HCT116 (cell line): Measurements from ENCODE around the gene TPMT. TPM values are rescaled to one million over a fixed set of nuclear protein-coding genes. Genes with fewer than 3 reads are reported as not detected.

Experiments used
- ATAC-seq: fragments of 200-7000 bp; cut with Tn5 transposase; 2 replicates; pipeline ENCODE4 v1.9.1; 2020; ENCODE audit warnings: mild to moderate bottlenecking, moderate library complexity
- BruUV-seq: library from RNA; stranded (reverse); fragments of 400-500 nt; replicated peaks from 2 replicates; lab custom pipeline; 2021; lab: Mats Ljungman, UMichigan
- CTCF ChIA-PET: fragments of 300-600 bp; sonication (Branson Sonifier 250); formaldehyde crosslinking; loops from one replicate; lab custom pipeline; 2021; ENCODE audit warnings: antibody characterized with exemption; lab: Charles Lee
- POLR2A ChIA-PET: fragments of 300-600, 350-600 bp; sonication (Branson Sonifier 250); formaldehyde crosslinking; loops from one replicate; lab custom pipeline; 2021; ENCODE audit warnings: antibody characterized with exemption; lab: Charles Lee
- RAD21 ChIA-PET, 2 experiments: fragments of 300-600 bp; sonication (Branson Sonifier 250); formaldehyde crosslinking; loops; one replicate each; lab custom pipeline; 2023; ENCODE audit warnings: low total read pairs in 2 of 2; ENCODE audit not compliant: uncharacterized antibody in 2 of 2, unreplicated experiment in 2 of 2, low non-redundant PET in 1 of 2; lab: Charles Lee
- DNase-seq: peaks from one replicate; pipeline ENCODE4 v3.0.0-alpha.2; 2010; ENCODE audit warnings: low read depth, low spot score
- H2AFZ ChIP-seq: fragments of 200-600 bp; shearing (Covaris generic), sonication (generic); 2 replicates; pipeline ENCODE4 v1.6.1; 2017; ENCODE audit warnings: low read depth, mixed run types, mixed read lengths, antibody characterized with exemption, low read length; ENCODE audit not compliant: poor library complexity, severe bottlenecking
- H3K27ac ChIP-seq: 2 replicates; pipeline ENCODE4 v1.5.1; 2012; ENCODE audit warnings: low read depth, low read length
- H3K27me3 ChIP-seq: fragments of 200-600 bp; sonication (generic); 2 replicates; pipeline ENCODE4 v1.6.1; 2016; ENCODE audit warnings: mixed run types, low read length, mixed read lengths; ENCODE audit not compliant: insufficient read depth
- H3K36me3 ChIP-seq, 2 experiments: fragments of 200-500 bp in 1 of 2; fragments of 200-600 bp in 1 of 2; sonication (Bioruptor generic) in 1 of 2; sonication (generic) in 1 of 2; 2 replicates each; pipeline versions ENCODE4 v1.5.1 to v1.6.1; 2014 to 2016; ENCODE audit warnings: low read length in 2 of 2, inconsistent platforms in 1 of 2, mixed read lengths in 1 of 2, mixed run types in 1 of 2; ENCODE audit not compliant: insufficient read depth in 2 of 2, control insufficient read depth in 1 of 2
- H3K4me1 ChIP-seq, 2 experiments: fragments of 200-600 bp in 1 of 2; sonication (generic) in 1 of 2; 2 replicates each; pipeline versions ENCODE4 v1.5.1 to v1.6.1; 2012 to 2017; ENCODE audit warnings: low read length in 2 of 2, inconsistent platforms in 1 of 2, mild to moderate bottlenecking in 1 of 2, mixed read lengths in 1 of 2, mixed run types in 1 of 2, moderate library complexity in 1 of 2; ENCODE audit not compliant: insufficient read depth in 2 of 2, control insufficient read depth in 1 of 2
- H3K4me2 ChIP-seq: fragments of 200-600 bp; sonication (generic); 2 replicates; pipeline ENCODE4 v1.6.1; 2017; ENCODE audit warnings: mixed run types, low read length, mixed read lengths
- H3K4me3 ChIP-seq, 2 experiments: fragments of 200-600 bp in 1 of 2; sonication (generic) in 1 of 2; replicated peaks in 1 of 2; 2 replicates each; pipeline ENCODE4 v1.5.1; 2011 to 2016; ENCODE audit warnings: low read length in 2 of 2, control low read depth in 1 of 2, low read depth in 1 of 2, mild to moderate bottlenecking in 1 of 2, mixed read lengths in 1 of 2, mixed run types in 1 of 2
- H3K79me2 ChIP-seq: fragments of 200-600 bp; sonication (generic); 2 replicates; pipeline ENCODE4 v1.6.1; 2017; ENCODE audit warnings: mild to moderate bottlenecking, mixed run types, low read length, moderate library complexity, mixed read lengths; ENCODE audit not compliant: insufficient read depth
- H3K9ac ChIP-seq: fragments of 200-600 bp; sonication (generic); 2 replicates; pipeline ENCODE4 v1.6.1; 2016; ENCODE audit warnings: low read length, mixed read lengths
- H3K9me2 ChIP-seq: fragments of 200-600 bp; sonication (generic), shearing (Covaris generic); 2 replicates; pipeline ENCODE4 v1.6.1; 2017; ENCODE audit warnings: mixed run types, mild to moderate bottlenecking, moderate library complexity; ENCODE audit not compliant: insufficient read depth
- H3K9me3 ChIP-seq, 2 experiments: fragments of 200-500 bp in 1 of 2; fragments of 200-600 bp in 1 of 2; sonication (Bioruptor generic) in 1 of 2; sonication (generic) in 1 of 2; 2 replicates each; pipeline ENCODE4 v1.6.1; 2014 to 2017; ENCODE audit warnings: low read length in 2 of 2, mixed read lengths in 2 of 2, inconsistent platforms in 1 of 2, low read depth in 1 of 2, mild to moderate bottlenecking in 1 of 2, mixed run types in 1 of 2, moderate library complexity in 1 of 2; ENCODE audit not compliant: control insufficient read depth in 1 of 2, insufficient read depth in 1 of 2
- H4K20me1 ChIP-seq: fragments of 200-600 bp; sonication (generic), shearing (Covaris generic); 2 replicates; pipeline ENCODE4 v1.6.1; 2017; ENCODE audit warnings: mixed run types, mild to moderate bottlenecking, moderate library complexity; ENCODE audit not compliant: insufficient read depth
- CBX3 ChIP-seq: IDR thresholded peaks from 2 replicates; pipeline ENCODE4 v1.6.1; 2012; ENCODE audit warnings: low read depth
- CEBPB ChIP-seq: IDR thresholded peaks from 2 replicates; pipeline ENCODE4 v1.6.1; 2012; ENCODE audit warnings: low read depth
- EGR1 ChIP-seq: IDR thresholded peaks from 2 replicates; pipeline ENCODE4 v1.6.1; 2012; ENCODE audit warnings: low read depth
- EZH2 ChIP-seq: fragments of 200-600 bp; sonication (generic); IDR thresholded peaks from 2 replicates; pipeline ENCODE4 v1.6.1; 2017; ENCODE audit warnings: antibody characterized with exemption, mixed run types
- EZH2phosphoT487 ChIP-seq: fragments of 200-600 bp; IDR thresholded peaks from 2 replicates; pipeline ENCODE4 v1.6.1; 2018; ENCODE audit warnings: antibody characterized with exemption, borderline replicate concordance
- FOSL1 ChIP-seq: IDR thresholded peaks from 2 replicates; pipeline ENCODE4 v1.6.1; 2012; ENCODE audit warnings: low read depth
- POLR2A ChIP-seq: IDR thresholded peaks from 2 replicates; pipeline ENCODE4 v1.7.0; 2011; ENCODE audit warnings: borderline replicate concordance; ENCODE audit not compliant: insufficient read depth, insufficient read length; ENCODE audit errors: extremely low read depth
- RAD21 ChIP-seq: IDR thresholded peaks from 2 replicates; pipeline ENCODE4 v1.6.1; 2012; ENCODE audit warnings: low read depth, mild to moderate bottlenecking
- REST ChIP-seq: IDR thresholded peaks from 2 replicates; pipeline ENCODE4 v1.6.1; 2012; ENCODE audit warnings: low read depth
- SIN3A ChIP-seq: IDR thresholded peaks from 2 replicates; pipeline ENCODE4 v1.6.1; 2012; ENCODE audit warnings: low read depth
- SP1 ChIP-seq: IDR thresholded peaks from 2 replicates; pipeline ENCODE4 v1.6.1; 2012; ENCODE audit warnings: low read depth
- TCF7L2 ChIP-seq: IDR thresholded peaks from 2 replicates; pipeline ENCODE4 v1.7.0; 2011; ENCODE audit warnings: borderline replicate concordance, inconsistent platforms; ENCODE audit not compliant: insufficient read depth, insufficient read length; ENCODE audit errors: extremely low read depth
- YY1 ChIP-seq: IDR thresholded peaks from 2 replicates; pipeline ENCODE4 v1.6.1; 2011; ENCODE audit warnings: low read length, low read depth, moderate library complexity, mild to moderate bottlenecking; ENCODE audit not compliant: insufficient replicate concordance; ENCODE audit errors: extremely low read depth
- ZFX ChIP-seq: fragments of 450-650 bp; IDR thresholded peaks from 2 replicates; pipeline ENCODE4 v1.6.1; 2017
- ZNF274 ChIP-seq: fragments of 200-500 bp; sonication (Bioruptor generic); IDR thresholded peaks from 2 replicates; pipeline ENCODE4 v1.6.1; 2014; ENCODE audit warnings: mild to moderate bottlenecking, low read depth, low read length, inconsistent platforms
- intact Hi-C: fragments of 100-400 bp; cut with micrococcal nuclease; formaldehyde crosslinking; loops from 2 replicates; pipeline ENCODE4 v1.10.0; 2022
- total RNA-seq: library from RNA; stranded (reverse); gene quantifications from one replicate; pipeline ENCODE4 v1.2.1, GENCODE V29; 2021; ENCODE audit not compliant: unreplicated experiment
- TF ChIP-seq, protein P1 (sequence below), 3 experiments: fragments of 200-600 bp in 1 of 3; sonication (generic) in 1 of 3; IDR thresholded peaks in 2 of 3; conservative IDR thresholded peaks in 1 of 3; 2 replicates each; pipeline ENCODE4 v1.5.1; 2012 to 2017; ENCODE audit warnings: low read depth in 2 of 3, low read length in 2 of 3, antibody characterized with exemption in 1 of 3, borderline replicate concordance in 1 of 3, control low read depth in 1 of 3, mild to moderate bottlenecking in 1 of 3, mixed read lengths in 1 of 3, mixed run types in 1 of 3, moderate library complexity in 1 of 3; ENCODE audit not compliant: insufficient read depth in 1 of 3
- TF ChIP-seq, protein P2 (sequence below): IDR thresholded peaks from 2 replicates; pipeline ENCODE4 v1.6.1; 2012
- TF ChIP-seq, protein P3 (sequence below): IDR thresholded peaks from 2 replicates; pipeline ENCODE4 v1.6.1; 2012
- TF ChIP-seq, protein P4 (sequence below): IDR thresholded peaks from 2 replicates; pipeline ENCODE4 v1.6.1; 2011; ENCODE audit warnings: mild to moderate bottlenecking, low read length, moderate library complexity; ENCODE audit not compliant: insufficient replicate concordance; ENCODE audit errors: extremely low read depth

Gene TPMT
- total RNA-seq, 1 experiment from 2014 or later: 10.1 TPM

DNA sequence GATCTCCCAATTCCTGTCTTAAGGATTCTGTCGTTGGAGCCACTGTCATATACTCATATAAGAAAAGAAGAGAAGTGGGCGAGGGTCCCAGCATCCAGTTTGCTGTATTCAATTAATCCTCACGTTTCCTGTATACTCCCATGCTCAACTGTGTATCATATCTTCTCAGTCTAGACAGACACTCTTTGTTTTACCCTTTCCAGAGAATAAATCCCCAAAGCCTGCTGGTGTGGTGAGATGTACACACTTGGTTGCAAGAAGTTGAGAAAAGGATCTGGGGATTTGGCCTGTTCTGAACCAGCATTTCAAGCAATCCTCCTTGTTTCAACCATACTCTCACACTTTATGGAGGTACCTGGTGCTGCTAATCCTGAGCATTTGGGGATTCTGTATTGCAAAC is 3.1 kb downstream of the TPMT start:
- Histone ChIP-seq H2AFZ (no peak overlapping the region), H3K4me3 (no peak overlapping the region), H4K20me1 (no peaks in the 10 kb centered on the region), H3K36me3 (no peaks in the 10 kb centered on the region; a peak in 1 of 4 replicates), H3K79me2 (no peaks in the 10 kb centered on the region), H3K9me2 (no peaks in the 10 kb centered on the region), H3K9ac (no peak overlapping the region), H3K4me1 (peaks cover 7 to 23% of the 10 kb centered on the region in 2 experiments), H3K27me3 (no peaks in the 10 kb centered on the region), H3K9me3 (no peaks in the 10 kb centered on the region), H3K27ac (no peak overlapping the region), H3K4me2 (no peak overlapping the region)
- no TSS peak for BruUV-seq
- intact Hi-C loops: no loop called here
- ChIA-PET CTCF (no interaction called here), RAD21 (no interaction called here), POLR2A (interaction anchor here (0.7 kb wide), 1 partner anchor 211 kb away, joined by 3 read pairs; no protein-coding TSS in a partner anchor)
- TF ChIP-seq, protein P1, sequence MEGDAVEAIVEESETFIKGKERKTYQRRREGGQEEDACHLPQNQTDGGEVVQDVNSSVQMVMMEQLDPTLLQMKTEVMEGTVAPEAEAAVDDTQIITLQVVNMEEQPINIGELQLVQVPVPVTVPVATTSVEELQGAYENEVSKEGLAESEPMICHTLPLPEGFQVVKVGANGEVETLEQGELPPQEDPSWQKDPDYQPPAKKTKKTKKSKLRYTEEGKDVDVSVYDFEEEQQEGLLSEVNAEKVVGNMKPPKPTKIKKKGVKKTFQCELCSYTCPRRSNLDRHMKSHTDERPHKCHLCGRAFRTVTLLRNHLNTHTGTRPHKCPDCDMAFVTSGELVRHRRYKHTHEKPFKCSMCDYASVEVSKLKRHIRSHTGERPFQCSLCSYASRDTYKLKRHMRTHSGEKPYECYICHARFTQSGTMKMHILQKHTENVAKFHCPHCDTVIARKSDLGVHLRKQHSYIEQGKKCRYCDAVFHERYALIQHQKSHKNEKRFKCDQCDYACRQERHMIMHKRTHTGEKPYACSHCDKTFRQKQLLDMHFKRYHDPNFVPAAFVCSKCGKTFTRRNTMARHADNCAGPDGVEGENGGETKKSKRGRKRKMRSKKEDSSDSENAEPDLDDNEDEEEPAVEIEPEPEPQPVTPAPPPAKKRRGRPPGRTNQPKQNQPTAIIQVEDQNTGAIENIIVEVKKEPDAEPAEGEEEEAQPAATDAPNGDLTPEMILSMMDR (IDR thresholded peaks at IDR 0.05 in 2 of 3, conservative IDR thresholded peaks at IDR 0.05 in 1 of 3; ENCODE audit: borderline replicate concordance in 1 of 3, insufficient read depth in 1 of 3, low read depth in 2 of 3, low read length in 2 of 3): no peak
- TF ChIP-seq EGR1 (no peak), CBX3 (no peak), FOSL1 (no peak), POLR2A (no peak), RAD21 (no peak), SIN3A (no peak), YY1 (no peak), EZH2 (no peak), SP1 (no peak), TCF7L2 (no peak), CEBPB (no peak), ZFX (no peak), ZNF274 (no peak), EZH2phosphoT487 (no peak), REST (no peak)
- TF ChIP-seq, protein P2, sequence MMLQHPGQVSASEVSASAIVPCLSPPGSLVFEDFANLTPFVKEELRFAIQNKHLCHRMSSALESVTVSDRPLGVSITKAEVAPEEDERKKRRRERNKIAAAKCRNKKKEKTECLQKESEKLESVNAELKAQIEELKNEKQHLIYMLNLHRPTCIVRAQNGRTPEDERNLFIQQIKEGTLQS: no peak
- TF ChIP-seq, protein P3, sequence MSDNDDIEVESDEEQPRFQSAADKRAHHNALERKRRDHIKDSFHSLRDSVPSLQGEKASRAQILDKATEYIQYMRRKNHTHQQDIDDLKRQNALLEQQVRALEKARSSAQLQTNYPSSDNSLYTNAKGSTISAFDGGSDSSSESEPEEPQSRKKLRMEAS: no peak
- TF ChIP-seq, protein P4, sequence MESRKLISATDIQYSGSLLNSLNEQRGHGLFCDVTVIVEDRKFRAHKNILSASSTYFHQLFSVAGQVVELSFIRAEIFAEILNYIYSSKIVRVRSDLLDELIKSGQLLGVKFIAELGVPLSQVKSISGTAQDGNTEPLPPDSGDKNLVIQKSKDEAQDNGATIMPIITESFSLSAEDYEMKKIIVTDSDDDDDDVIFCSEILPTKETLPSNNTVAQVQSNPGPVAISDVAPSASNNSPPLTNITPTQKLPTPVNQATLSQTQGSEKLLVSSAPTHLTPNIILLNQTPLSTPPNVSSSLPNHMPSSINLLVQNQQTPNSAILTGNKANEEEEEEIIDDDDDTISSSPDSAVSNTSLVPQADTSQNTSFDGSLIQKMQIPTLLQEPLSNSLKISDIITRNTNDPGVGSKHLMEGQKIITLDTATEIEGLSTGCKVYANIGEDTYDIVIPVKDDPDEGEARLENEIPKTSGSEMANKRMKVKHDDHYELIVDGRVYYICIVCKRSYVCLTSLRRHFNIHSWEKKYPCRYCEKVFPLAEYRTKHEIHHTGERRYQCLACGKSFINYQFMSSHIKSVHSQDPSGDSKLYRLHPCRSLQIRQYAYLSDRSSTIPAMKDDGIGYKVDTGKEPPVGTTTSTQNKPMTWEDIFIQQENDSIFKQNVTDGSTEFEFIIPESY: no peak
- DNase-seq (no peak), ATAC-seq (no peak)
